Keratinocyte (primary cell): ENCODE results near the gene P4HB. TPM values are rescaled to one million over a fixed set of nuclear protein-coding genes. Genes with fewer than 3 reads are reported as not detected.

ENCODE experiments used
- DNase-seq: peaks from one replicate; pipeline ENCODE4 v3.0.0-alpha.2; 2011; ENCODE audit warnings: low read depth, missing footprints, low spot score
- FAIRE-seq: peaks from 2 replicates; lab custom pipeline; 2011; peaks lifted over from hg19 to GRCh38; lab: Jason Lieb, UNC
- H2AFZ ChIP-seq: 2 replicates; pipeline ENCODE4 v1.6.0; 2012; ENCODE audit warnings: low read length, control low read depth, inconsistent platforms; ENCODE audit not compliant: control insufficient read depth
- H3K27ac ChIP-seq: 2 replicates; pipeline ENCODE4 v1.5.1; 2011; ENCODE audit warnings: low read length; ENCODE audit not compliant: control insufficient read depth, insufficient read depth
- H3K27me3 ChIP-seq: 3 replicates; pipeline ENCODE4 v1.6.0; 2011; ENCODE audit warnings: low read length; ENCODE audit not compliant: control insufficient read depth, insufficient read depth; ENCODE audit errors: extremely low read depth
- H3K36me3 ChIP-seq, 2 experiments: 2 replicates in 1 of 2; 3 replicates in 1 of 2; pipeline ENCODE4 v1.5.1; 2011; ENCODE audit warnings: low read length in 2 of 2, mild to moderate bottlenecking in 1 of 2; ENCODE audit not compliant: control insufficient read depth in 2 of 2, insufficient read depth in 2 of 2; ENCODE audit errors: extremely low read depth in 1 of 2
- H3K4me1 ChIP-seq: 3 replicates; pipeline ENCODE4 v1.5.1; 2011; ENCODE audit warnings: low read length; ENCODE audit not compliant: control insufficient read depth, insufficient read depth; ENCODE audit errors: extremely low read depth
- H3K4me2 ChIP-seq: 3 replicates; pipeline ENCODE4 v1.6.0; 2011; ENCODE audit warnings: low read depth, low read length; ENCODE audit not compliant: control insufficient read depth, insufficient read depth; ENCODE audit errors: extremely low read depth
- H3K4me3 ChIP-seq, 3 experiments: fragments of 200-600 bp in 1 of 3; sonication (generic) in 1 of 3; 2 replicates in 2 of 3; 3 replicates in 1 of 3; pipeline ENCODE4 v1.5.1; 2011 to 2016; ENCODE audit warnings: low read length in 3 of 3, mild to moderate bottlenecking in 3 of 3, control low read depth in 2 of 3, inconsistent platforms in 1 of 3, low read depth in 1 of 3, mixed read lengths in 1 of 3, mixed run types in 1 of 3, moderate library complexity in 1 of 3; ENCODE audit not compliant: control insufficient read depth in 2 of 3, insufficient read depth in 2 of 3; ENCODE audit errors: extremely low read depth in 1 of 3
- H3K79me2 ChIP-seq: 2 replicates; pipeline ENCODE4 v1.6.0; 2012; ENCODE audit warnings: low read length; ENCODE audit not compliant: control insufficient read depth, insufficient read depth
- H3K9ac ChIP-seq: 3 replicates; pipeline ENCODE4 v1.6.0; 2011; ENCODE audit warnings: low read length; ENCODE audit not compliant: control insufficient read depth, insufficient read depth; ENCODE audit errors: extremely low read depth
- H3K9me1 ChIP-seq: 3 replicates; pipeline ENCODE4 v1.6.0; 2011; ENCODE audit warnings: low read length; ENCODE audit not compliant: control insufficient read depth, insufficient read depth; ENCODE audit errors: extremely low read depth
- H3K9me3 ChIP-seq: 2 replicates; pipeline ENCODE4 v1.5.1; 2012; ENCODE audit warnings: low read depth, low read length; ENCODE audit not compliant: control insufficient read depth
- H4K20me1 ChIP-seq: 3 replicates; pipeline ENCODE4 v1.6.0; 2011; ENCODE audit warnings: low read length; ENCODE audit not compliant: control insufficient read depth, insufficient read depth; ENCODE audit errors: extremely low read depth
- EZH2 ChIP-seq: IDR thresholded peaks from one replicate; pipeline ENCODE4 v1.6.1; 2012; ENCODE audit warnings: inconsistent platforms, mild to moderate bottlenecking, low read length, moderate library complexity
- dilution Hi-C: fragments of 300-500 bp; cut with MboI; formaldehyde crosslinking; loops from one replicate; pipeline ENCODE4 v1.7.0; 2020; ENCODE audit warnings: low sequenced_read_pairs; ENCODE audit not compliant: extremely low pct_ligation_motif_present
- polyA plus RNA-seq, 5 experiments: library from polyadenylated mRNA; depleted of rRNA in 3 of 5; stranded (reverse) in 3 of 5; stranded (forward) in 1 of 5; unstranded in 1 of 5; fragments of >200 nt; gene quantifications; 1 replicate in 1 of 5; 2 replicates in 3 of 5; 3 replicates in 1 of 5; pipeline versions ENCODE4 v1.2.1 to v1.2.3, GENCODE V29; 2011 to 2012; ENCODE audit warnings: missing spikeins in 2 of 5, low read depth in 1 of 5, low replicate concordance in 1 of 5
- TF ChIP-seq, protein P1 (sequence below), 3 experiments: IDR thresholded peaks in 1 of 3; conservative IDR thresholded peaks in 1 of 3; optimal IDR thresholded peaks in 1 of 3; 2 replicates in 2 of 3; 3 replicates in 1 of 3; pipeline versions ENCODE3 to v1.5.1; 2011; ENCODE audit warnings: low read length in 3 of 3, mild to moderate bottlenecking in 3 of 3, moderate library complexity in 2 of 3, control low read depth in 1 of 3, inconsistent platforms in 1 of 3; ENCODE audit not compliant: insufficient read depth in 2 of 3; ENCODE audit errors: extremely low read depth in 1 of 3

P4HB gene
- polyA plus RNA-seq, 1 donor (not counting 4 experiments of a cell fraction or from before 2014, with no cell fraction given) = 149 TPM

DNA sequence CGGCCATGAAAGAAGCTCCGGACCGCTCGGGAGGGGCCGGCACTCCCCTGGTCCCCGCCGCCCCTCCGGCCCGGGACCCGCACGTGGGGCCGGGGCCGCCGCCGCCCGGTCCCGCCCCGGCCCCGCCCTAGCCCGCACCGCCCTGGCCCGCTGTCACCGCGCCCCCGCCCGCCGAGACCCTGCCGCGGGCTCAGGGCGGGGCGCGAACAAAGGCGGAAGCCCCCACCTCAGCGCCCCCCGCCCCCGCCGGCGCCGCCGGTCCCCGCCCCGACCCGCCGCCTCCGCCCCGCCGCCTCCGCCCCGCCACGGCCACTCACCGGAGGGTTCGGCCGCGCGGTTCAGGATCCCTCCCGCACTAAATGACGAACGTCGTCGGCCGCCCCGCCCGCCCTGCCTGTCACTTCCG lies 10.6 kb upstream of the P4HB start, which contains the start of gene ARHGDIA:
Gene ARHGDIA, minus strand, starts transcription at position 357 of the 406 bp plus-strand sequence. CDS start 1,407 bp downstream, outside the sequence.
- peak within 1 kb of the TSS; percentile 94 for H3K4me2 ChIP-seq
- H3K4me1 ChIP-seq = peaks cover 30% of the 10 kb centered on the region
- TF ChIP-seq, protein P1, sequence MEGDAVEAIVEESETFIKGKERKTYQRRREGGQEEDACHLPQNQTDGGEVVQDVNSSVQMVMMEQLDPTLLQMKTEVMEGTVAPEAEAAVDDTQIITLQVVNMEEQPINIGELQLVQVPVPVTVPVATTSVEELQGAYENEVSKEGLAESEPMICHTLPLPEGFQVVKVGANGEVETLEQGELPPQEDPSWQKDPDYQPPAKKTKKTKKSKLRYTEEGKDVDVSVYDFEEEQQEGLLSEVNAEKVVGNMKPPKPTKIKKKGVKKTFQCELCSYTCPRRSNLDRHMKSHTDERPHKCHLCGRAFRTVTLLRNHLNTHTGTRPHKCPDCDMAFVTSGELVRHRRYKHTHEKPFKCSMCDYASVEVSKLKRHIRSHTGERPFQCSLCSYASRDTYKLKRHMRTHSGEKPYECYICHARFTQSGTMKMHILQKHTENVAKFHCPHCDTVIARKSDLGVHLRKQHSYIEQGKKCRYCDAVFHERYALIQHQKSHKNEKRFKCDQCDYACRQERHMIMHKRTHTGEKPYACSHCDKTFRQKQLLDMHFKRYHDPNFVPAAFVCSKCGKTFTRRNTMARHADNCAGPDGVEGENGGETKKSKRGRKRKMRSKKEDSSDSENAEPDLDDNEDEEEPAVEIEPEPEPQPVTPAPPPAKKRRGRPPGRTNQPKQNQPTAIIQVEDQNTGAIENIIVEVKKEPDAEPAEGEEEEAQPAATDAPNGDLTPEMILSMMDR (optimal IDR thresholded peaks at IDR 0.05 in 1 of 3, IDR thresholded peaks at IDR 0.05 in 1 of 3, conservative IDR thresholded peaks at IDR 0.05 in 1 of 3; ENCODE audit: extremely low read depth in 1 of 3, insufficient read depth in 2 of 3, low read length in 3 of 3) = no peak
- no peak for TF ChIP-seq EZH2
- no peak for FAIRE-seq
- peaks cover 3% of the 10 kb centered on the region for H3K9me1 ChIP-seq
- H3K79me2 ChIP-seq = peaks cover 27% of the 10 kb centered on the region
- dilution Hi-C loops = no loop called here
- H2AFZ ChIP-seq = peak within 1 kb of the TSS; percentile 88
- no peaks in the 10 kb centered on the region for H3K9me3 ChIP-seq
- peaks cover 6 to 16% of the 10 kb centered on the region in 2 experiments for H3K36me3 ChIP-seq
- peaks cover 8% of the 10 kb centered on the region for H4K20me1 ChIP-seq
- H3K27ac ChIP-seq = peak within 1 kb of the TSS; percentile 94
- DNase-seq = no peak
- peak within 1 kb of the TSS; percentile 97 for H3K9ac ChIP-seq
- no peaks in the 10 kb centered on the region for H3K27me3 ChIP-seq
- H3K4me3 ChIP-seq = peak within 1 kb of the TSS; percentile 79 to 94 (median 91)

DNA sequence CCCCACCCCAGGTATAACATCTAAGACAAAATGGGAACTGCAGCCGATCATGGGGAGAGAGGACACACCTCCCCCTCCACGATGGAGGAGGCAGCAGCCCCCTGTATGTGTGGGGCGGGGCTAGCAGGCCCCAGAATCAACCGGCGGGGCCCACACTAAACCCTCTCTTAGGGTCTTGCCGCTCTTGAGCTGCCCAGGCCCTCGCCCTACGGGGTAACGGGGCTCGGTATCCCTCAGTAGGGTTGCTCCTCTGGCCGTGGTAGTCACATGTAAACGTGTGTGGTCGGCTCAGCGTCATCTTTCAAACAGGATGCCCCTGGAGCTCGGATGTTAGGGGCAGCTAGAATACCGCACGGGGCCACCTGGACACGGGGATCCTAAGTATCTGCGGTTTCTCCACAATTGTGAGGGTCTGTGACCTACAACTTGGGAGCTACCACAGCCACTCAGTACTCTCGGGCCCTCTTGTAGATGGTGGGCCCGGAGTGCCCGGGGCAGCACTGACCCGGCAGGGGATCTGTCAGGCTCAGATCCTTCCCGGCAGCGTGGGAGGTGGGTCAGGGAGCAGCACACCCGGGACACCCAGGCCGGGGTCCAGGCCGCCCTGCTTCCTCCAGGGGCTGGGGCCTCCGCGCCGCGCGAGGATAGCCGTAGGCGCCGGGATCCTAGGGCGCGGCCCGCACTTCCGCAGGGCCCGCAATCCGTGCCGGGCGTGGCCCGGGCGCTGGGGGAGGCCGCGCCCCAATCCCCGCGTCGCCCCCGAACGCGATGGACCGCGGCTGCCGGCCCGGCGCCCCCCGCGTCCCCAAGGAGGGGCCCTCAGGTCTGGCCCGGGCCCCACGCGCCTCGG lies 10.0 kb upstream of the P4HB start:
- peaks cover 28% of the 10 kb centered on the region for H3K79me2 ChIP-seq
- peak overlapping the region; percentile 94 for H3K9ac ChIP-seq
- DNase-seq (no peak), FAIRE-seq (no peak)
- H3K4me3 ChIP-seq = peak overlapping the region; percentile 79 to 94 (median 91)
- dilution Hi-C loops = no loop called here
- peaks cover 3% of the 10 kb centered on the region for H3K9me1 ChIP-seq
- H3K4me2 ChIP-seq = peak overlapping the region; percentile 94
- H3K27ac ChIP-seq = peak overlapping the region; percentile 88
- H3K27me3 ChIP-seq = no peaks in the 10 kb centered on the region
- H3K4me1 ChIP-seq = peaks cover 30% of the 10 kb centered on the region
- no peak overlapping the region for H2AFZ ChIP-seq
- peaks cover 10% of the 10 kb centered on the region for H4K20me1 ChIP-seq
- peaks cover 12 to 16% of the 10 kb centered on the region in 2 experiments for H3K36me3 ChIP-seq
- no peaks in the 10 kb centered on the region for H3K9me3 ChIP-seq
- no peak for TF ChIP-seq EZH2
- TF ChIP-seq, protein P1 (optimal IDR thresholded peaks at IDR 0.05 in 1 of 3, IDR thresholded peaks at IDR 0.05 in 1 of 3, conservative IDR thresholded peaks at IDR 0.05 in 1 of 3; ENCODE audit: extremely low read depth in 1 of 3, insufficient read depth in 2 of 3, low read length in 3 of 3) = no peak
